HCT116 (cell line): ENCODE measurements around the gene SH3BP4. TPM values are rescaled to one million over a fixed set of nuclear protein-coding genes. Genes with fewer than 3 reads are reported as not detected.

Source experiments
- ATAC-seq: fragments of 200-7000 bp; cut with Tn5 transposase; 2 replicates; pipeline ENCODE4 v1.9.1; 2020; ENCODE audit warnings: mild to moderate bottlenecking, moderate library complexity
- BruUV-seq: library from RNA; stranded (reverse); fragments of 400-500 nt; replicated peaks from 2 replicates; lab custom pipeline; 2021; lab: Mats Ljungman, UMichigan
- CTCF ChIA-PET: fragments of 300-600 bp; sonication (Branson Sonifier 250); formaldehyde crosslinking; loops from one replicate; lab custom pipeline; 2021; ENCODE audit warnings: antibody characterized with exemption; lab: Charles Lee
- POLR2A ChIA-PET: fragments of 300-600, 350-600 bp; sonication (Branson Sonifier 250); formaldehyde crosslinking; loops from one replicate; lab custom pipeline; 2021; ENCODE audit warnings: antibody characterized with exemption; lab: Charles Lee
- RAD21 ChIA-PET, 2 experiments: fragments of 300-600 bp; sonication (Branson Sonifier 250); formaldehyde crosslinking; loops; one replicate each; lab custom pipeline; 2023; ENCODE audit warnings: low total read pairs in 2 of 2; ENCODE audit not compliant: uncharacterized antibody in 2 of 2, unreplicated experiment in 2 of 2, low non-redundant PET in 1 of 2; lab: Charles Lee
- DNase-seq: peaks from one replicate; pipeline ENCODE4 v3.0.0-alpha.2; 2010; ENCODE audit warnings: low read depth, low spot score
- H2AFZ ChIP-seq: fragments of 200-600 bp; shearing (Covaris generic), sonication (generic); 2 replicates; pipeline ENCODE4 v1.6.1; 2017; ENCODE audit warnings: low read depth, mixed run types, mixed read lengths, antibody characterized with exemption, low read length; ENCODE audit not compliant: poor library complexity, severe bottlenecking
- H3K27ac ChIP-seq: 2 replicates; pipeline ENCODE4 v1.5.1; 2012; ENCODE audit warnings: low read depth, low read length
- H3K27me3 ChIP-seq: fragments of 200-600 bp; sonication (generic); 2 replicates; pipeline ENCODE4 v1.6.1; 2016; ENCODE audit warnings: mixed run types, low read length, mixed read lengths; ENCODE audit not compliant: insufficient read depth
- H3K36me3 ChIP-seq, 2 experiments: fragments of 200-500 bp in 1 of 2; fragments of 200-600 bp in 1 of 2; sonication (Bioruptor generic) in 1 of 2; sonication (generic) in 1 of 2; 2 replicates each; pipeline versions ENCODE4 v1.5.1 to v1.6.1; 2014 to 2016; ENCODE audit warnings: low read length in 2 of 2, inconsistent platforms in 1 of 2, mixed read lengths in 1 of 2, mixed run types in 1 of 2; ENCODE audit not compliant: insufficient read depth in 2 of 2, control insufficient read depth in 1 of 2
- H3K4me1 ChIP-seq, 2 experiments: fragments of 200-600 bp in 1 of 2; sonication (generic) in 1 of 2; 2 replicates each; pipeline versions ENCODE4 v1.5.1 to v1.6.1; 2012 to 2017; ENCODE audit warnings: low read length in 2 of 2, inconsistent platforms in 1 of 2, mild to moderate bottlenecking in 1 of 2, mixed read lengths in 1 of 2, mixed run types in 1 of 2, moderate library complexity in 1 of 2; ENCODE audit not compliant: insufficient read depth in 2 of 2, control insufficient read depth in 1 of 2
- H3K4me2 ChIP-seq: fragments of 200-600 bp; sonication (generic); 2 replicates; pipeline ENCODE4 v1.6.1; 2017; ENCODE audit warnings: mixed run types, low read length, mixed read lengths
- H3K4me3 ChIP-seq, 2 experiments: fragments of 200-600 bp in 1 of 2; sonication (generic) in 1 of 2; replicated peaks in 1 of 2; 2 replicates each; pipeline ENCODE4 v1.5.1; 2011 to 2016; ENCODE audit warnings: low read length in 2 of 2, control low read depth in 1 of 2, low read depth in 1 of 2, mild to moderate bottlenecking in 1 of 2, mixed read lengths in 1 of 2, mixed run types in 1 of 2
- H3K79me2 ChIP-seq: fragments of 200-600 bp; sonication (generic); 2 replicates; pipeline ENCODE4 v1.6.1; 2017; ENCODE audit warnings: mild to moderate bottlenecking, mixed run types, low read length, moderate library complexity, mixed read lengths; ENCODE audit not compliant: insufficient read depth
- H3K9ac ChIP-seq: fragments of 200-600 bp; sonication (generic); 2 replicates; pipeline ENCODE4 v1.6.1; 2016; ENCODE audit warnings: low read length, mixed read lengths
- H3K9me2 ChIP-seq: fragments of 200-600 bp; sonication (generic), shearing (Covaris generic); 2 replicates; pipeline ENCODE4 v1.6.1; 2017; ENCODE audit warnings: mixed run types, mild to moderate bottlenecking, moderate library complexity; ENCODE audit not compliant: insufficient read depth
- H3K9me3 ChIP-seq, 2 experiments: fragments of 200-500 bp in 1 of 2; fragments of 200-600 bp in 1 of 2; sonication (Bioruptor generic) in 1 of 2; sonication (generic) in 1 of 2; 2 replicates each; pipeline ENCODE4 v1.6.1; 2014 to 2017; ENCODE audit warnings: low read length in 2 of 2, mixed read lengths in 2 of 2, inconsistent platforms in 1 of 2, low read depth in 1 of 2, mild to moderate bottlenecking in 1 of 2, mixed run types in 1 of 2, moderate library complexity in 1 of 2; ENCODE audit not compliant: control insufficient read depth in 1 of 2, insufficient read depth in 1 of 2
- H4K20me1 ChIP-seq: fragments of 200-600 bp; sonication (generic), shearing (Covaris generic); 2 replicates; pipeline ENCODE4 v1.6.1; 2017; ENCODE audit warnings: mixed run types, mild to moderate bottlenecking, moderate library complexity; ENCODE audit not compliant: insufficient read depth
- ATF3 ChIP-seq: IDR thresholded peaks from 2 replicates; pipeline ENCODE4 v1.6.1; 2012
- CEBPB ChIP-seq: IDR thresholded peaks from 2 replicates; pipeline ENCODE4 v1.6.1; 2012; ENCODE audit warnings: low read depth
- POLR2A ChIP-seq: IDR thresholded peaks from 2 replicates; pipeline ENCODE4 v1.7.0; 2011; ENCODE audit warnings: borderline replicate concordance; ENCODE audit not compliant: insufficient read depth, insufficient read length; ENCODE audit errors: extremely low read depth
- RAD21 ChIP-seq: IDR thresholded peaks from 2 replicates; pipeline ENCODE4 v1.6.1; 2012; ENCODE audit warnings: low read depth, mild to moderate bottlenecking
- REST ChIP-seq: IDR thresholded peaks from 2 replicates; pipeline ENCODE4 v1.6.1; 2012; ENCODE audit warnings: low read depth
- YY1 ChIP-seq: IDR thresholded peaks from 2 replicates; pipeline ENCODE4 v1.6.1; 2011; ENCODE audit warnings: low read length, low read depth, moderate library complexity, mild to moderate bottlenecking; ENCODE audit not compliant: insufficient replicate concordance; ENCODE audit errors: extremely low read depth
- ZBTB33 ChIP-seq: IDR thresholded peaks from 2 replicates; pipeline ENCODE4 v1.6.1; 2011; ENCODE audit warnings: mild to moderate bottlenecking, low read length, moderate library complexity; ENCODE audit not compliant: insufficient replicate concordance; ENCODE audit errors: extremely low read depth
- ZNF274 ChIP-seq: fragments of 200-500 bp; sonication (Bioruptor generic); IDR thresholded peaks from 2 replicates; pipeline ENCODE4 v1.6.1; 2014; ENCODE audit warnings: mild to moderate bottlenecking, low read depth, low read length, inconsistent platforms
- intact Hi-C: fragments of 100-400 bp; cut with micrococcal nuclease; formaldehyde crosslinking; loops from 2 replicates; pipeline ENCODE4 v1.10.0; 2022
- total RNA-seq: library from RNA; stranded (reverse); gene quantifications from one replicate; pipeline ENCODE4 v1.2.1, GENCODE V29; 2021; ENCODE audit not compliant: unreplicated experiment

Gene SH3BP4
- total RNA-seq, 1 experiment from 2014 or later: 32.9 TPM

- ATAC-seq (no peak), DNase-seq (no peak)
- Histone ChIP-seq H3K27me3 (no peaks in the 10 kb centered on the region), H3K27ac (no peak overlapping the region), H4K20me1 (no peaks in the 10 kb centered on the region), H3K79me2 (peaks cover 68% of the 10 kb centered on the region), H3K9me3 (no peaks in the 10 kb centered on the region), H3K4me3 (no peak overlapping the region), H3K4me2 (no peak overlapping the region), H3K36me3 (no peaks in the 10 kb centered on the region), H3K9ac (no peak overlapping the region), H3K4me1 (peaks cover 24 to 32% of the 10 kb centered on the region in 2 experiments), H2AFZ (no peak overlapping the region), H3K9me2 (no peaks in the 10 kb centered on the region)
- no peak for TF ChIP-seq YY1
- no peak for TF ChIP-seq REST
- TF ChIP-seq CEBPB: no peak
- TF ChIP-seq RAD21: no peak
- TF ChIP-seq ZBTB33: no peak
- TF ChIP-seq ZNF274: no peak
- no peak for TF ChIP-seq ATF3
- TF ChIP-seq POLR2A: no peak
- CTCF ChIA-PET: no interaction called here
- intact Hi-C loops: no loop called here
- BruUV-seq: no TSS peak
- POLR2A ChIA-PET: no interaction called here
- RAD21 ChIA-PET: no interaction called here
These were observed 40.0 kb downstream of the SH3BP4 start for GRCh38 chr2:234991793-234992192.
